HepG2 (cell line): ENCODE results near the gene BAIAP3. TPM values are rescaled to one million over a fixed set of nuclear protein-coding genes. Genes with fewer than 3 reads are reported as not detected.

Experiments
- FOXK1 ChIP-seq: sonication (generic); formaldehyde crosslinking; IDR thresholded peaks from 2 replicates; pipeline ENCODE4 v1.4.0; 2020; ENCODE audit warnings: low read depth, missing genetic modification reagents, borderline replicate concordance
- HDAC2 ChIP-seq: sonication (generic); formaldehyde crosslinking; IDR thresholded peaks from 2 replicates; pipeline ENCODE4 v1.4.0; 2020; ENCODE audit warnings: missing genetic modification reagents
- HNF4G ChIP-seq, 2 experiments: sonication (generic) in 1 of 2; formaldehyde crosslinking in 1 of 2; IDR thresholded peaks; 2 replicates each; pipeline versions ENCODE4 v1.4.0 to v1.6.1; 2011 to 2020; ENCODE audit warnings: borderline replicate concordance in 2 of 2, low read depth in 2 of 2, mild to moderate bottlenecking in 2 of 2, low read length in 1 of 2, missing genetic modification reagents in 1 of 2, moderate library complexity in 1 of 2
- KDM4B ChIP-seq: sonication (generic); formaldehyde crosslinking; IDR thresholded peaks from 2 replicates; pipeline ENCODE4 v1.4.0; 2020; ENCODE audit warnings: missing genetic modification reagents
- KDM5A ChIP-seq: fragments of 200-600 bp; sonication (generic); IDR thresholded peaks from 2 replicates; pipeline ENCODE4 v1.7.0; 2018; ENCODE audit warnings: antibody characterized with exemption, mild to moderate bottlenecking, low read length, borderline replicate concordance
- MIER3 ChIP-seq: IDR thresholded peaks from 2 replicates; pipeline ENCODE4 v1.6.1; 2016; ENCODE audit warnings: missing compliant biosample characterization, borderline replicate concordance
- SMARCC2 ChIP-seq: fragments of 450-650 bp; IDR thresholded peaks from 2 replicates; pipeline ENCODE4 v1.6.1; 2017; ENCODE audit warnings: antibody characterized with exemption, mild to moderate bottlenecking
- TBX3 ChIP-seq: fragments of 450-650 bp; IDR thresholded peaks from 2 replicates; pipeline ENCODE4 v1.6.1; 2017; ENCODE audit warnings: antibody characterized with exemption, mild to moderate bottlenecking, inconsistent platforms, borderline replicate concordance
- ZBTB20 ChIP-seq: sonication (generic); formaldehyde crosslinking; IDR thresholded peaks from 2 replicates; pipeline ENCODE4 v1.8.1; 2023; ENCODE audit warnings: missing genetic modification reagents, low read depth, mild to moderate bottlenecking, borderline replicate concordance
- ZBTB21 ChIP-seq: sonication (generic); formaldehyde crosslinking; IDR thresholded peaks from 2 replicates; pipeline ENCODE4 v1.4.0; 2020; ENCODE audit warnings: missing genetic modification reagents
- ZNF142 ChIP-seq: sonication (generic); formaldehyde crosslinking; IDR thresholded peaks from 2 replicates; pipeline ENCODE4 v1.4.0; 2020; ENCODE audit warnings: missing genetic modification reagents
- ZNF264 ChIP-seq: sonication (generic); formaldehyde crosslinking; IDR thresholded peaks from 2 replicates; pipeline ENCODE4 v1.4.0; 2020; ENCODE audit warnings: missing genetic modification reagents
- ZNF580 ChIP-seq: IDR thresholded peaks from 2 replicates; pipeline ENCODE4 v1.6.1; 2016; ENCODE audit warnings: low read depth, borderline replicate concordance
- ZNF724P ChIP-seq: sonication (generic); formaldehyde crosslinking; IDR thresholded peaks from 2 replicates; pipeline ENCODE4 v1.8.0; 2022; ENCODE audit warnings: missing genetic modification reagents, borderline replicate concordance
- ZNF772 ChIP-seq: sonication (generic); formaldehyde crosslinking; IDR thresholded peaks from 2 replicates; pipeline ENCODE4 v1.5.0; 2020; ENCODE audit warnings: mild to moderate bottlenecking, missing genetic modification reagents
- polyA plus RNA-seq, 8 experiments: library from polyadenylated mRNA; depleted of rRNA in 3 of 8; stranded (reverse) in 7 of 8; unstranded in 1 of 8; fragments of >200 nt; fragmentation: Illumina TruSeq in 4 of 8; extraction: Trizol in 4 of 8; gene quantifications; 2 replicates each; pipeline versions ENCODE4 v1.2.1 to v1.2.3, GENCODE V29; 2011 to 2016; ENCODE audit warnings: low read depth in 4 of 8, missing spikeins in 1 of 8, mixed read lengths in 1 of 8; ENCODE audit not compliant: insufficient read depth in 1 of 8
- total RNA-seq, 5 experiments: library from RNA; depleted of rRNA; stranded (reverse); fragments of >200 nt; fragmentation: Illumina TruSeq; extraction: Trizol; gene quantifications; 2 replicates each; pipeline ENCODE4 v1.2.3, GENCODE V29; 2016; ENCODE audit warnings: low read depth in 1 of 5
- TF ChIP-seq, protein P1 (sequence below), 2 experiments: sonication (generic) in 1 of 2; formaldehyde crosslinking in 1 of 2; IDR thresholded peaks; 2 replicates each; pipeline versions ENCODE4 v1.4.0 to v1.6.1; 2018 to 2020; ENCODE audit warnings: missing genetic modification reagents in 2 of 2, borderline replicate concordance in 1 of 2, low read depth in 1 of 2, mild to moderate bottlenecking in 1 of 2, missing biosample characterization in 1 of 2

Gene BAIAP3
- total and polyA plus RNA-seq, 2 of the 13 experiments (the other 11 are each of a cell fraction or from before 2014, with no cell fraction given): 3.2 to 5.7 TPM

DNA sequence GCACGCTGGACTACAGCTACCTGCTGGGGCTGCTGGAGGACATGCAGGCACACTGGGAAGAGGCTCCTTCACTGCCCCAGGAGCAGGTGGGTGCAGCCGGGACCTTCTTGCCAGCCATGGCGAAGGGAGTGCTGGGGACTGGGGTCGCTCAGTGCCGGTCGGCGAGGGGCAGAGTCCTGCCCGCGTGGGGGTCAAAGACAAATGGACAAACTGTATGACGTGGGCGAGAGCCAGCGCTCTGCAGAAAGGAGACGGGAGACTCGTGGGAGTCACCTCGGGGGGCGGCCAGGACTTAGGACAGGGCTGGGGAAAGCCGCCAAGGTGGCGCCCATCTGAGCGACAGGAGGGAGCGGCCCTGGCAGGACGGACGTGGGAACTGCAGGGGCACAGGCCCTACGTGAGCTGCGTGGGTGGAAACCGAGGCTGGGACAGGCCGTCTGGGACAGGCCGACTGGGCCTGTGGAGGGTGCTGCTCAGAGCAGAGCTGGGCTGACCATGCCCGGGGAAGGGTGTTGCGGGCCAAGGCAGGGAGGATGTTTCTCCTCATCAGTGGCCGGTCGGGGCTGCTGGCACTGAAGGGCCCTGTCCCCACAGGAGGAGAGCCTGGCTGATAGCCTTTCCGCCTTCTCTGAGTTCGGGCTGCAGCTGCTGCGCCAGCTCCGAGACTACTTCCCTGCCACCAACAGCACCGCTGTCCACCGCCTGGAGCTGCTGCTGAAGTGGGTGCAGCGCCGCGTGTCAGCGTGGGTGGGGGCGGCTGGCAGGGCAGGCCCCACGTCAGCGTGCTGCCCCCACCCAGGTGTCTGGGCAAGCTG is 10.2 kb downstream of the BAIAP3 start (continued):
- TF ChIP-seq, protein P1, sequence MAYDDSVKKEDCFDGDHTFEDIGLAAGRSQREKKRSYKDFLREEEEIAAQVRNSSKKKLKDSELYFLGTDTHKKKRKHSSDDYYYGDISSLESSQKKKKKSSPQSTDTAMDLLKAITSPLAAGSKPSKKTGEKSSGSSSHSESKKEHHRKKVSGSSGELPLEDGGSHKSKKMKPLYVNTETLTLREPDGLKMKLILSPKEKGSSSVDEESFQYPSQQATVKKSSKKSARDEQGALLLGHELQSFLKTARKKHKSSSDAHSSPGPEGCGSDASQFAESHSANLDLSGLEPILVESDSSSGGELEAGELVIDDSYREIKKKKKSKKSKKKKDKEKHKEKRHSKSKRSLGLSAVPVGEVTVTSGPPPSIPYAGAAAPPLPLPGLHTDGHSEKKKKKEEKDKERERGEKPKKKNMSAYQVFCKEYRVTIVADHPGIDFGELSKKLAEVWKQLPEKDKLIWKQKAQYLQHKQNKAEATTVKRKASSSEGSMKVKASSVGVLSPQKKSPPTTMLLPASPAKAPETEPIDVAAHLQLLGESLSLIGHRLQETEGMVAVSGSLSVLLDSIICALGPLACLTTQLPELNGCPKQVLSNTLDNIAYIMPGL (CRISPR knock-in tag; IDR thresholded peaks at IDR 0.05; ENCODE audit: borderline replicate concordance in 1 of 2, low read depth in 1 of 2): 0 out of 4 replicates have a peak, but pooled peaks of 1 of the 2 experiments have one; percentile 2
- TF ChIP-seq ZNF580 (no peak), ZNF724P (CRISPR knock-in tag) (0 out of 2 replicates have a peak, but pooled peaks have one; percentile 33), ZBTB20 (CRISPR knock-in tag) (no peak), TBX3 (no peak), ZBTB21 (CRISPR knock-in tag) (no peak), ZNF772 (no peak), MIER3 (no peak), ZNF142 (CRISPR knock-in tag) (no peak), KDM5A (peak; percentile 42; the same call in 1 of the 2 replicates), KDM4B (CRISPR knock-in tag) (no peak), ZNF264 (no peak), SMARCC2 (no peak), HDAC2 (no peak), FOXK1 (CRISPR knock-in tag) (no peak), HNF4G (IDR thresholded peaks at IDR 0.05; ENCODE audit: borderline replicate concordance, low read depth, low read length) (no peak), HNF4G (CRISPR knock-in tag; IDR thresholded peaks at IDR 0.05; ENCODE audit: borderline replicate concordance, low read depth) (0 out of 2 replicates have a peak, but pooled peaks have one; percentile 35)
